A549 treated with CORT108297 at 1 μM for 4 hours (cell line): ENCODE measurements around the gene ARMC9. TPM values are rescaled to one million over a fixed set of nuclear protein-coding genes. Genes with fewer than 3 reads are reported as not detected.

Source experiments
- total RNA-seq: library from RNA; stranded (reverse); fragments of 200-300 nt; extraction: Qiagen RNA extraction; gene quantifications from 5 replicates; pipeline ENCODE4 v1.2.3, GENCODE V29; 2022

The ARMC9 gene, protein sequence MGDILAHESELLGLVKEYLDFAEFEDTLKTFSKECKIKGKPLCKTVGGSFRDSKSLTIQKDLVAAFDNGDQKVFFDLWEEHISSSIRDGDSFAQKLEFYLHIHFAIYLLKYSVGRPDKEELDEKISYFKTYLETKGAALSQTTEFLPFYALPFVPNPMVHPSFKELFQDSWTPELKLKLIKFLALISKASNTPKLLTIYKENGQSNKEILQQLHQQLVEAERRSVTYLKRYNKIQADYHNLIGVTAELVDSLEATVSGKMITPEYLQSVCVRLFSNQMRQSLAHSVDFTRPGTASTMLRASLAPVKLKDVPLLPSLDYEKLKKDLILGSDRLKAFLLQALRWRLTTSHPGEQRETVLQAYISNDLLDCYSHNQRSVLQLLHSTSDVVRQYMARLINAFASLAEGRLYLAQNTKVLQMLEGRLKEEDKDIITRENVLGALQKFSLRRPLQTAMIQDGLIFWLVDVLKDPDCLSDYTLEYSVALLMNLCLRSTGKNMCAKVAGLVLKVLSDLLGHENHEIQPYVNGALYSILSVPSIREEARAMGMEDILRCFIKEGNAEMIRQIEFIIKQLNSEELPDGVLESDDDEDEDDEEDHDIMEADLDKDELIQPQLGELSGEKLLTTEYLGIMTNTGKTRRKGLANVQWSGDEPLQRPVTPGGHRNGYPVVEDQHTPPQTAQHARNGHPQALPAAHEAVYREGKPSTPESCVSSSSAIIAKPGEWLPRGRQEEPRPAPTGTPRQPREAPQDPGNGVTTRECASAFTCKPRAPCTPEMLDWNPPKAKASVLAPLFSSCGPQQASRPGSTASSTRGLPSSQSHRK
- total RNA-seq: 13.0 to 19.4 TPM (median 16.6 TPM) in 5 replicates

DNA sequence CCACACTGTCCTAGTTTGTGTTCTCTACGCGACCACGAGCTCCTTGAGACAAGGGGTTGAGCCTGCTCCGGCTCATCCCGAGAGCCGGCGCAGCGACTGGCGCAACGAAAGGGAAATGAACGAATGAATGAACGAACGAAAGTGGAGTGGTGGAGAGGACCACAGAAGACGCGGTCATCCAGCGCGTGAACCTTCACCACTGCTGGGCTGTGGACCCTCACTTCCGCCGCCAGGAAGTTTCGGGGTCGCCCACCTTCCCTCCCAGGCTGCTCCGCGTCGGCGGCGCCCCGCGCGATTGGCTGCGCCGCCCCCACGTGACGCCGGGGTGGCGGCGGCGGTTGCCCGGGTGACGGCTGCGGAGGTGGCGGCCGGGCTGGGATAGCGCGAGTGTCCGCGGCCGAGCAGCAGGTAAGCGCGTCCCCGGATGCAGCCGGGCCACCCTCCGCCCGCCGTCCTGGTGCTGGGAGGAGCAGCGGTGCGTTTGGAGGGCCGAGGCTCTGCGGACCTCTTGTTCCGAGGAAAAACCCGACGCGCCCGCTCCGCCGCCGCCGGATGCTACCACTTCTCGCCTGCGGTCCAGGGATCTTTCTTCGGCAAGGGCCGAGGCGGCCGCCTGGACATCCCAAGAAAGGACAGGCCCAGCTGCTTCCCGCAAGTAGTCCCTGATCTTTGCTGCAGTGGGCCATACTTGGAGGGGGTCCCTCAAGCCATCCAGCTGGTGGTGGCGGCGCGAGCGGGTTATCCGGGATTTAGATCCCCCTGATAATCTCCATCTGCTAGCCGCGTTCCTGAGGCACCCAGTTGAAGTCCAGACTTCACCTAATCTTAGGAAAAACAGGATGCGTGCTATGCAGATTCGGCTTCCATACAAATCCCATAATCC is at the start of gene ARMC9:
Gene ARMC9 (plus strand): TSS at position 341 of the 883 bp plus-strand sequence. CDS start 7,608 bp downstream, outside the sequence.

DNA sequence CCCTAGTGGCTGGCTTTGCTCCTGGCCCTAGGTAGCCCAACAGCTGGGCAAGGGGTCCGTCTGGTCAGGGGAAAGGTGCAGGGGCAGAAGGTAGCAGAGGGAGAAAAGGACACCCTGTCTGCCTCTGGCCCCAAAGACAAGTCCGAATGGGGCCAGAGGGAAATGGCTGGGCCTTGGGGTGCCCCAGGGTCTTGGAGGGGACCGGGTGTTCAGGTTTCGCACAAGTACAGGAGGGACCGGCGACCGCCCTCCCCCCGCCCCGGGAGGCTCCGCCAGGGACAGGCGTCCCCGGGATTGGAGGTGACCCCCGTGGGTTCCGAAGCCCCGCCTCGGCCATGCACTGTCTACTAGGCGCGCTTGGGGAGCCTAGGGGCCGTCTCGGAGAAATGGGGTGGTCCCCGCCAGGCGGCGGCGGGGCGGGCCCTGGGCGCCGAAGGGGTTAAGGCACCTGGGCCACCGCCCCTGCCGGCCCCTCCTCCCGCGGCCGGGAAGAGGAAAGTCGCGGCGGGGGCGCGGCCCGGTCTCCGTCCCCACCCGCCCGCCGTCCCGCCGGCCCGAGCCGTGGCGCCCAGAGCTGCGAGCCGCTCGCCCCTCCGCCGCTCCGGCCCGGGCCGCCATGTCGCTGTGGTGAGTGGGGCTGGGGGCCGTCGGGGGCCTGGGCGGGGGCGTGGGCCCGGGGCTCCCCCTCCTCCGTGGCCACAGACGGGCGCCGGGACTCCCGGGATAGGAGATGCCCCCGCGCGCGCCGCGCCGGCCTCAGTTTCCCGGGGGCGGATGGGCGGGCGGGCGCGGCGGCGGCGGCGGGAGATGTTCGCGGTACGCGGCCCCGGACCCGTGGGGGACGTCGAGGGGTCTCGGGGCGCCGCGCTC is 197.0 kb downstream of the ARMC9 start, which contains the start of gene B3GNT7:
Gene B3GNT7 (plus strand): TSS at position 523 of the 870 bp plus-strand sequence. CDS start 94 bp downstream, at position 617.

Other genes starting within 250 kb of the ARMC9 start
- gene SPATA3, start 202.5 kb upstream of the ARMC9 start, total RNA-seq: not detected in 5 replicates
- 5.5 to 8.2 TPM (median 6.4 TPM) in 5 replicates for gene C2orf72, start 161.1 kb upstream of the ARMC9 start, total RNA-seq
- 107 to 118 TPM (median 111 TPM) in 5 replicates for gene PSMD1, start 141.8 kb upstream of the ARMC9 start, total RNA-seq
- gene HTR2B, start 73.6 kb upstream of the ARMC9 start, total RNA-seq: 0.05 to 0.09 TPM (median 0.08 TPM) in 5 replicates
- gene B3GNT7, start 197.1 kb downstream of the ARMC9 start, total RNA-seq: 1.6 to 2.1 TPM (median 1.9 TPM) in 5 replicates